ENCODE data around the gene PLCD3.

DNA sequence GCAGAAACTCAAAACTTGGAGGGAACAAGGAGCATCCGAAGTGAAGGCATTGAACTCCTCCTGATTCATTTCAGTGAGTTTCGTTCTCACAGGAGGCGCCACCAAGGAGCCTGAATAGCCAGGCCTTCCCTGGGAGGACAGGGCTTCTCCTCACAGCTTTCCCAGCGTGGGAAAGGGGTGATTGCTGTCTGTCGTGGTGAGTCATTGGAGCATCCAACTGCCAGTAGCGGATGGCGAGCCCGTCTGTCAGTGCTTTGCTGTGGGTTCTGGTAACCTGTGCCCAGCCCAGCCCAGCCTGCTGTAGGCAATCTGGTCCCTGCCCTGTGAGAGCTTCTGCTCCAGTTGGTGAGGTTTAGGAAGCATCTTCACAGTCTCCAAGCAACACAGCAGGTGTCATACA is 28.3 kb downstream of the PLCD3 start:
- TF ChIP-seq, protein P1, sequence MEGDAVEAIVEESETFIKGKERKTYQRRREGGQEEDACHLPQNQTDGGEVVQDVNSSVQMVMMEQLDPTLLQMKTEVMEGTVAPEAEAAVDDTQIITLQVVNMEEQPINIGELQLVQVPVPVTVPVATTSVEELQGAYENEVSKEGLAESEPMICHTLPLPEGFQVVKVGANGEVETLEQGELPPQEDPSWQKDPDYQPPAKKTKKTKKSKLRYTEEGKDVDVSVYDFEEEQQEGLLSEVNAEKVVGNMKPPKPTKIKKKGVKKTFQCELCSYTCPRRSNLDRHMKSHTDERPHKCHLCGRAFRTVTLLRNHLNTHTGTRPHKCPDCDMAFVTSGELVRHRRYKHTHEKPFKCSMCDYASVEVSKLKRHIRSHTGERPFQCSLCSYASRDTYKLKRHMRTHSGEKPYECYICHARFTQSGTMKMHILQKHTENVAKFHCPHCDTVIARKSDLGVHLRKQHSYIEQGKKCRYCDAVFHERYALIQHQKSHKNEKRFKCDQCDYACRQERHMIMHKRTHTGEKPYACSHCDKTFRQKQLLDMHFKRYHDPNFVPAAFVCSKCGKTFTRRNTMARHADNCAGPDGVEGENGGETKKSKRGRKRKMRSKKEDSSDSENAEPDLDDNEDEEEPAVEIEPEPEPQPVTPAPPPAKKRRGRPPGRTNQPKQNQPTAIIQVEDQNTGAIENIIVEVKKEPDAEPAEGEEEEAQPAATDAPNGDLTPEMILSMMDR (conservative IDR thresholded peaks at IDR 0.05; ENCODE audit: low read length): no peak
- no peak for TF ChIP-seq EZH2phosphoT487 (IDR thresholded peaks at IDR 0.05; ENCODE audit: borderline replicate concordance, low read depth, low read length)
